NCI-H510A (cell line): ENCODE data around the gene IGSF22.

Source experiments
- DNase-seq: peaks from one replicate; lab custom pipeline; 2025; lab: John Stamatoyannopoulos, UW

IGSF22 gene

DNA sequence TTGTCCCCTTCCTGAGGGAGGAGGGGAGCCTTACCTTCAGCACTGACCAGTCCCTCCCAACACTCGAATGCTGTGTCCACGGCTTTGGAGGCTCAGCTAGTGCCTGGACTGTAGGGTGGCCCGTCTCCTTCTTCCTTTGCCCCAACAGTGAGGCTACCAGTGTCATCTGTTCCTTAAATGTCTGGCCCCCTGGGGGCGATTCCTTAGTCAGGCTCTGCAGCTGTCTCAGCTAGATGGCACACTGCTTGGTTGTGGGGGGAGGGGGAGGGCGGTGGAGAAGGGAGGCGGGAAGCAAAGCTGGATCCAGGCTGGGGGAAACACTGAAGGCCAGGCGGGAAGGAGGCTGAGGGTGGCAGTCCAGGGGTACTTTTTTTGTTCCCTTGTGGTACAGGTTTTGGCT is at the start of gene IGSF22:
Gene IGSF22 (minus strand): TSS at position 149 of the 400 bp plus-strand sequence. CDS start 1,952 bp downstream, outside the sequence.
- DNase-seq = no peak

DNA sequence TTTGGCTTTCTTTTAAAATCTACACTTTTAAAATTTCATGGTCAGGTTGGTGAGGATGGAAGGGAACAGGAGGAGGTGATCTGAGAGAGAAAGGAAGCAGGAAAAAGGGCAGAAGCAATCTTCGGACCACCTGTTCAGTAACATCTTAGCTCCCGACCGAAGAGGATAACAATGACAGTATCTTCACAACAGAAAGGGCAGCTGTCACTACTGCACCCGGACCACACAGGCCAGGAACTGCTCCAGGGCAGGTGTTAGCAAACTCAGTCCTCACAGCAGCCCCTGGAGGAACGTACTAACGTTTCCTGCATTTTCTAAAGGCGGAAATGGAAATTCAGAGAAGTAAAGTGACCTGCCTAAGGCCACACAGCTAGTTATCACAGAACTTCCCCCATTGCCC is 48.8 kb upstream of the IGSF22 start:
- DNase-seq = no peak

DNA sequence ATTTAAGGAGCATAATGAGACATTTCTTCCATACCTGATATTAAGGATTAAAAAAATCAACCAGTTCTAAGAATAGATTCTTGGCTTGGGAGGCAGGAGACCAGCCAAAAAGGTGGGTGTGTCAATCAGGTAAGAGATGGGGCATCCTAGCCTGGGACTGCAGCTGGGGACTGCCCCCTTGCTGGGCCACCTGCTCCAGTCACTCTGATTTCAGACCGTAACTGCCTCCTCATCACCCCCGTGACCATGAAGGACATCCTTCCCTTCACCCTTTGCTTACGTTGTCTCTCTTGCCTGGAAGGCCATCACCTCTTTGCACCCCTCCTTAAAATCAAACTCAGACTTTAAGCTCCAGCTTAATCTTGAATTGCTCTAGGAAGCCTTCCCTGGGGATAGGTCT is 47.7 kb upstream of the IGSF22 start:
- no peak for DNase-seq

DNA sequence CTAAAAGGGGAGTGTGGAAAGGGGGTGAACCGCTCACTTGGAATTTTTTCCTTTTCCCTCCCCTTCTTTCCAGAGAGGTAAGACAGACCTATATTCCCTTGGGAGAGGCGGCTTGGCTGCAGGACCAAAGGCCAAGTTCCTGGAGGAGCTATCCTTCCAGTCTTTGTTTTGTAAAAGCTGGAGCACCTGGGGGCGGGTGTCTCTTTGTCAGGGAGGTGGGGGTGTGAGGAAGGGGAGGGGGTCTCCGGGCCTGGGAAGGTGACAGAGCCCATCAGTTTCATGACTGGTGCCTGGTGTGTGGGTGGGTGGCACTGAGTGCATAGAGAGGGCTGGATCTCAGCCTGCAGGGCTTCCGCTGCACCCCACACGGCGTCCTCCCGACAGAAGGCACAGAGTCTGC is 47.1 kb upstream of the IGSF22 start:
- DNase-seq = no peak

DNA sequence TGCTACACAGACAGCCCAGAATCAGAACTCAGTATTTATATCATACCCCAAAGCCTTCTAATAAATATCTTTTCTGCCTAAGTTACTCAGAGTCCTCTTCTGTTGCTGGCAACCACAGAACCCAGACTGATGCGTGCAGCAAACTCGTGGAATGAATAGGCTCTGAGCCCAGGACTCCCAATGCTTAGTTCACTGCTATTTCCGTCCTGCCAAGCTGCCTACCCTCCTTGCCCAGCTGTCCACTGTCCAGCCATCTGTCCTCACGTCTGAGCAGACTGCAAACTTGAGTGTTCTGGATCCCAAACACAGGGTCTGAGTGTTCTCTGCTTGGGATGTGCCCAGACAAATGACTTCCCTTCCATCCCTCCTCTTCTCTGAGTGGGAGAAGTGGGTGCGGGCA is 46.2 kb upstream of the IGSF22 start:
- no peak for DNase-seq

DNA sequence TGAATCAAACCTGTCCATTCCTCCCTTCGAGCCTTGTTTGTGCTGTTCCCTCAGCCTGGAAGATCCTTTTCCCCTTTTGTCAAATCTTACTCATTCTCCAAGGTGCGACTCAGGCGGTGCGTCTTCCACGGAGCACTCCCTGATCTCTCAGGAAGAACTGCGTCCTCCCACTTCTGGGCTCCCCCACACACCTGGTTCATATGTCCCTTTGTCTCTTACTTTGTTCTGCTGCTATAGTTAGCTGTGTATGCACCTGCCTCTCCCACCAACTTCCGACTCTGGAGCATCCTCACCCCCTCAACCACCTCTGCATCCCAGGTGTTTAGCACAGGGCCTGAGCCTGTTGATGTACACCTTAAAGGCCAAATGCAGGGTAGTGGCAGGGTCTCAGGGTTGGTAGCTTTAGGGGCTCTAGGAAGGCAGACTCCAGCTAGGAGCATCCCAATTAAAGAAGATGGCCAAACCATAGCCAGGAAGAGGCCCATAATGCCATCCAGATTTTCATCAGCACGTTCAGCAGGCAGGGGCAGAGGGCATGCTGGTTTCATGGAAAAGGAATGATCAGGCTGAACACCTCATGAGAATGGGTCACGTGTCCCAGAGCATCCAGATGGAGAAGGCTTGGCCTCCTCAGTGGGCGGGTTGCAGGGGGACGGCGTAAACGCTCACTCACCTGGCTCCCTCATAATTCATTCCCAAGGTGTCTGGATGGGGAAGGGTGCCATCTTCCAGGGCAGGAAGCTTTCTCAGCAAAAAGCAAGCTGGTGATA is 45.5 kb upstream of the IGSF22 start:
- DNase-seq = no peak

DNA sequence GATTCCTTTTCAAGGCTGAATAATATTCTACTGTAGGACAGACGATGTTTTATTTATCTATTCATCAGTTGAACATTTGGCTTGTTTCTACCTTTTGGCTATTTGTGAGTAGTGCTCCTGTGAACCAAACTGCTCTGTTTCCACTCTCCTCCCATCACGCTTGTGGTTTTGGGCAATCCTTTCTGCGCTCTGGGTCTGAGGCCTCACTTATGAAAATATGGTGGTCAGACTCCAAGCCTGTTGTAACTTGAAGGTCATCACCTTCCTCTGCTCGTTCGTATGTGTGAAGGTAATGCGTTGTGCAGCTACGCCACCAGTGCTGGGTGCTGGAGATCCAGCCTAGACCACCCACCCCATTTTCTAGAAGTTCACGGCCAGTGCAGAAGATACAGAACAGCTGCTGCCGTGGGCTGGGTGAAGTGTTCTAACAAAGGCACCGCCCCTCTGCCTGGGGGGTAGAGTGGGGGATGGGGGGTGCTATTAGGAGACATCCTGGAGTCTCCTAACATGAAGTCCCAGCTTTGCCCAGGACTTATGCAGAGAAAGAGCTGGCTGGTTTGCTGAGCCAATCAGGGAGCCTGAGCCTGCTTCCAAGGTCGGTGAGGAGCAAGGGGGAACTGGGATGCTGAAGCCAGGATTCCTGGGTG is 44.6 kb upstream of the IGSF22 start:
- DNase-seq = no peak

DNA sequence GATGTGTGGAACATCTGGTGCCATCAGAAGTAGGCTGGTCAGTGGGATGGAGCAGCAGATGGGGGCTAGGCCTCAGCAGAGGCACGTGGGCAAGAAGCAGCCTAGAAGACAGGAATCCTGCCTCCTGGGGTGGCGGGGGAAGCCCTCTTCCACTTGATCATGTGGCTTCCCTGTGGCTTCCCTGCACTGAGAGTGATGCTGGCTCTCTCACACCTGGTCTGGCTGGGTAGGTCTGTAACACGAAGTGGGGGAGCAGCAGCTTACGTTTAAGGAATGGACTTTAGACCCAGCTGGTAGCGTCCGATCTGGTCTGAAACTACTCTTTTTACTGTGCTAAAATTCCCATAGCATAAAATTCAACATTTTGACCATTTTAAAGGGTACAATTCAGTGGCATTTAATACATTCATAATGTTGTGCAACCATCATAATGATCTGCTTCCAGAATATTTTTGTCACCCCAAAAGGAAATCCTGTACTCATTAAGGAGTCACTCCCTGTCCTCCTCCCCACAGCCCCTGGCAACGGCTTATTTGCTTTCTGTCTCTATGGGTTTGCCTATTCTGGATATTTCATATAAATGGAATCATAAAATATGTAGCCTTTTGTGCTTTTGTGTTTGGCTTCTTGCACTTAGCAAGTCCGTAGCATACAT is 43.9 kb upstream of the IGSF22 start:
- no peak for DNase-seq

DNA sequence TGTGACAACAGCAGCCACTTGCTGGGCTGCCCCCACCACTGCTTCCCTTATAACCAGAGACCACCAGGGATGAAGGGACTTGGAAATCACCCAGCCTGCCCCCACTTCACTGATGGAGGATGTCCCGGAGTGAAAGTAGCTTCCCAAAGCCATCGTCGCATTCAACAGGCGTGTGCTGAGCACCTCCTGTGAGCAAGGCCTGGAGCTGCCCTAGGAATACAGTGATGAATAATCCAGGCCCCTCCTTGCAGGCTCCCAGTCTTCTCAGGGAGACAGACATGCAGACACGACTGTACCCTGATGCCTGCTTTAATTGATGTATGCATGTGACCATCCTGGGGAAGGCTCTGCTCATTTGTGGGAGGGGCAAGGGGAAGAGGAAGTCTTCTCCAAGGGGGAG is 43.0 kb upstream of the IGSF22 start:
- no peak for DNase-seq

DNA sequence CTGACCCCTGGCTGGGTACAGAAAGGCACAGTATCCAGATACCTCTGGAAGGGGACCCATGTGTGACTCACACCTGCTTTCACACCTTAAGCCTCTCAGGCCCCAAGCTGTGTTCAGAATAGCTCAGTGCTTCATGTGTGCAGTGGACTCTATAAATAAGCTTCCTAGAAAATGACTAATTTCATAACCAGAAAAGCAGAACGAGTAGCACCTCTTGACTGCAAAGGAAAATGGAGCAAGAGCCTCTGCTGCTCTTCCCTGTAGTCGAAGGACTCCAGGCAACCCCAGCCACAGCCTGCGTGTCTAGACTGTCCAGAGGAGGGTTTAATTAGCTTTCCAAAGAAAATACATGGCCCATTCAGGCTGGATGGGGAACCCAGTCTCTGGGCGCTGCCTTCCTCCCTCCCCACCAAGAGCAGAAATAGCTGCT is 42.5 kb upstream of the IGSF22 start:
- DNase-seq = no peak

DNA sequence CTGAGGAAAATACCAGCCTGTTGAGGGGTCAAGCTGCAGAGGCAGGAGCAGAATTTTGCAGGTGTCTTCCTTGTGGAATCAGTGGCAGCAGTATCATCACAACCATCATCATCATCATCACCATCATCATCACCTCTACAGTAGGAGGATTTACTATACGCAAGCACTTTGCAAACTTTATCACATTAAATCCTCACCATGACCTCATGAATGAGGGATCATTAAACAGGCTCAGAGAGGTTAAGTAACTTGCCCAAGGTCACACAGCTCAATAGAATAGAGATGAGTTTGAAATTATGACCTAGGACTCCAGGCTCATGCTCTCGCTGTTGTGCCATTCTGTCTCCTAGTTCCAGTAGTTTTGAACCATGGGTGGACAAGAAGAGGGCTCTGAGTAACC is 40.0 kb upstream of the IGSF22 start:
- DNase-seq = no peak

DNA sequence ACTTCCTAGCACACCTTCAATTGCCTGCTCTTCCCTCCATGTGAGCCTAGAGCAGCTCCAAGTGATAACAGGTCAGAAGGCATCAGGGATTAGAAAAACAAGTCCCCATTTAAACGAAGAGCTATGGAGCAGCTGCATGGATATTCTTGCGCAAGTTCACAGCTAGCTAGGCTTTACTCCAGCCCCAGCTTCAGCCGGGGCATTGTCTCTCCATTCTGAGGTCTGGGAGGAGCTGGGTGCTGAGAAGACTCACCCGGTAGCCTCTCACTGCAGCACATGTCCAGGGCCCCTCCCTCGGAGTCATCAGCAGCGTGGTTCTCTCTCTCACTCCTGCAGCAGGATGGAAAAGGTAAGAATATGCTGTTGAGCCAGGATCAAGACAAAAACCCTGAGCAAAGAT is 39.6 kb upstream of the IGSF22 start:
- DNase-seq = no peak

DNA sequence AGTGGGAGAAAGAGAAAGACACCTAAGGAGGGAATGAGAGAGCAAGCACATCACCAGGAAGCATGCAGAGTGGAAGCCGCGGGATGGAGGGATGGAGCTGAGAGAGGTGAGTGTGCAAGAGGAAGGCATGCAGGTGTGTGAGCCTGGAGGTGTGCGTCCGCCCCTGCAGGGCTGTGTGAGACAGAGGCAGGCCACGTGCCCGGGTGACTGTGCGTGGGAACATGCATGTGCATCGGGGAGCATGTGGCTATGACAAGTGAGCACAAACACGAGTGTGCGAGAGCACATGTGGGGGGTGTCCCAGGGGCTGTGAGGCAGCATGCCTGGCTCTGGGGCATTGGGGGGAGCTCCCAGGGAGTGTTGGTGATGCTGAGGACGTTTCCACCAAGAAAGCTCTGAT is 35.8 kb upstream of the IGSF22 start:
- no peak for DNase-seq

DNA sequence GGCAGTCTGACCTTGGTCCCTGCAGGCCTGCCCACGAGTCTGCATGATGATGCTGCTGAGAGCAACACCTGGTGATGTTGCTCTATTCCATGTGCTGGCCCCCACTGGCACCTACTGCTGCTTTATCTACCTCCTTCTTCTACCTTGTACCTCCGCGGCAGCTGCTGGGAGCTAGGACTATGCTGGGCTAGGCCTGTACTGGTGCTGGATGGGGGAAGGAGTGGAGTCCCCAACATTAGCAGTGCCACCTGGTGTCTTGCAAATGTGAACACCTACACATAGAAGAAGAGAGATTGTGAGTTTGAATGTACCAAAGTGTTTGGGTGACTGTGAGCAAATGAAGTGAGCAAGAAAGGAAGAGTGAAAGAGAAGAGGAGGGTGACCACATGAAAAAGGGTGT is 35.2 kb upstream of the IGSF22 start:
- no peak for DNase-seq

DNA sequence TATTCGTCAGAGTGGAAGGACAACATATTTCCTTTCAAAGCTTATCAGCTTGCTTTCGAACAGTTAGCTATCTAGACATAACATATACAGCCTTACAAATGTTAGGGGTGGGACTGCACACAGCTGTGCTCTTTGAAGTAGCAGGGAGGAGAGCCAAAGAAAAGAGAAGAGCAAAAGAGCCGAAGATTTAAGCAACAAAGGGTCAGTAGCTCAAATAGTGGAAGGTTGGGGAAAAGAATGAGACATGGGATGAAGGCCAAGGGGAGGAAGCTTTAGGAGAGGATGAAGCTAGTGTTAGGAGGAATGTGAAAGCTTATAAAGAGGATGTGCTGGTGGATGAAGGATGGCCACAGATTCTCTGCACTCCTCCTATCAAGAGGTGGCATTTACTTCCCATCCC is 31.8 kb upstream of the IGSF22 start:
- DNase-seq = no peak

DNA sequence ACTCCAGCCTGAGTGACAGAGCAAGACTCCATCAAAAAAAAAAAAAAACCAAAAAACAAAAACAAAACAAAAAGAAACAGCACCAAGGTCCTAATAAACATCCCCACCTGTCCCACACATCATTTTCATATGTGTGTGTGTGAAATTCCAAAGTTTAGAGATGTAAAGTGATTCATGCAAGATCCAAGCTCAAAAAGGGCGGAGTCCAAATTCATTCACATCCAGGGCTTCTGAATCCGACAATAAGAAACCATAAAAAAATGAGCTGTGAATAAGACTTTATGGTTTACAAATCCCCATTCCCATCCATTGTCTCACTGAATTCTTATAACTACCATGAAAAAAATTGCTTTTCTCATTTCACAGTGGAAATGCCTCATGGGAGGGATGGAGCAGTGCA is 30.9 kb upstream of the IGSF22 start:
- no peak for DNase-seq

DNA sequence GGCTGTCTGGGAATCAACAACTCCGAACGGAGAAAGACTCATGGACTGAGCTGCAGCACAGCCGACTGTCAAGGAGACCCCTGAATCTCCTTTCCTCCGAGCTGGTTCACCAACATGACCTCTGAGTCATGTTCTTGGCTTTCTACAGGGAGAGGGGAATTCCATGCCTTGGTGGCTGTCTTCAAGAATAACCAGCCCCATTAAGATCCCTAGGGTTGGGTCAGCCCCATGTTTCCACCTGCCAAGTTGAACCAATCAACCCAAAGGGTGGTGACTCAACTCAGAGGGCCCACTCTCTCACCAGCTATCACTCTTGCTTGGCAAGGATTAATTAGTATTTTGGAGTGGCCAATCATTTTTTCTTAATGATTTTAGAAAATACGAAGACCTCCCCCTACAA is 28.3 kb upstream of the IGSF22 start:
- DNase-seq = no peak

DNA sequence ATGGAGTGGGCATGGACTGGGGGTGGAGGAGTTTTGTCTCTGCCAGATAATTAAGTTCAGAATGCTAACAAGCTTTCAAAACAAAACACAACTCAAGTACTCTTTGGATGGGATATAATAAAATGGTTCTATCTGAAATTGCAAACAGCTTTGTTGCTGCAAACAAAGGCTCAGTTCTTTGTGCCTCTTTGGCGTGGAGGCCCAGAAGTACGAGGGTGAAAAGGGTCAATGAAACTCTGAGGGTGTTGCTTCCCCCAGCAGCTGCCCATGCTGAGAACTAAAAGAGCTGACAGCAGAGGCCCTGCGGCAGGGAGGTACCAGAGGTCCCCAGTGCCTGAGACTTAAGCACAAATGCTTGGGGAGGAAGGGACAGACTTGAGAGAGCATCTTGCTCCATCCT is 26.5 kb upstream of the IGSF22 start:
- no peak for DNase-seq

DNA sequence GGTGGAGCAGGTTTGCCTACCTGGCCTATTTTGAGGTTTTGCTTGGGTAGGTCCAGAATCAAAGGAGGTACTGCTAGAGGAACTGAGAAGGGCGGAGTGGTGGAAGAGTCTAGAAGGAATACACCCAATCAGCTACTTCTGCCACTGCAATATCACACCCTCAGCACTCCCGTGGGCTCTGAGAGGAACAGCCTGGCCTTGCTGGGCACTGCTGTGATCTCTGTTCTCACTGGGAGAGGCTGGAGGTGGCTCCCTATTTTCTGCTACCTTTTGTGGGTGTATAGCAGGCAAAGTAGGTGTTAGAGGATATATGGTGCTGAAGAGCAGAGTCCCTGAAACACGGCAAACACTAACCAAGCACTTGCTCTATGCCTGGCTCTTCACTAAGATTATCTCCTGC is 25.0 kb upstream of the IGSF22 start:
- no peak for DNase-seq

DNA sequence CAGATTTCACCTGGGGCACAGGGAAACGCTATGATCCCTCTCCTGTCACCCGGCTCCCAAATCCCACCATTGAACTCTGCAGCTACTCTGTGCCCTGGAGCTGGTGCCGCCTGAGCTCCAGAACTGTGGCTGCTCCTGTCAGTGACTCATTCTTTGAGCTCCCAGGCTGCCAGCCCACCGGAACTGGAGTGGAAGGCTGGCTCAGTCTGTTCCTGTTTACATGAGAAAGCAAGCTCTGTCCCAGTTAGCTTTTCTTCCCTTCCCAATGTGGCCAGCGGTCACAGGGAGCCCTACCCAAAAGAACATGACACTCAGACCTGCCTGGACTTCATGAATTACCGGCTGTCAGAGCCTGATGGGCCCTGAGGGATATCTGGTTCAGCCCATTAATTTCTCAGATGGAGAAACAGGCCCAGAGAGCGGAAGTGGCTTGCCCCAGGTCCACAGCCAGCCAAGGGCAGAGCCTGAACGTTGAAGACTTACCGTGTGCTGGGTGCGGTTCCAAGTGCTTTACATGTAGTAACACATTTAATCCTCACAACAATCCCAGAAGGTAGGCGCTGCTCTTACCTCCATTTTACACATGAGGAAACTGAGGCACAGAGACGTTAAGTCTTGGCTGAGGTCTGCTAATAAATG is 23.8 kb upstream of the IGSF22 start:
- no peak for DNase-seq

DNA sequence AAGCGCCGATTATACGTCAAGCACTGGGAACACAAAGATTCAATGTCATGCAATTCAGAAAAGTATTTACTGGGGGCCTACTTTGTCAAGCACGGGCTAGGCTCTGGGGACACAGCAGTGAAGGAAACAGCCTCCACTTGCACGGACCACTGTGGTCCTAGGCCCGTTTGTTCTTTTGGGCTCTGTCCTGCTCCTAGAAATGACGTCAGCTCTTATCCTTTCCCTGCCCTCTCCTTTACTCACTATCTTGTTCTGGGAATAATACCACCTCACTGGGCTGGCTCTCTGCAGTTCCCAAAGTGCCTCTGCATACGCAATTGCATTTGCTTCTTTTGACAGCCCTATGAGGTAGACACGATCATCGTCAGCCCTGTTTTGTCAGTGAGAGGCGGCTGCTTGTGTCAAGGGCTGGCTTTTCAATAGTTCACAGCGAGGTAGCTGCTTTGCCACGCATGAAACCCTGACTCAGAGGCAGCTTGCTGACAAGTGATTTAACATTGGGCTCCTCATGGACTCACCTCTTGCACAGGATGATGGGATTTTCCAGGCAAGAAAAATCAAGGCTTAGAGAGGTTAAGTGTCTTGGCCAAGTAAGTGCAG is 22.9 kb upstream of the IGSF22 start:
- DNase-seq = no peak

DNA sequence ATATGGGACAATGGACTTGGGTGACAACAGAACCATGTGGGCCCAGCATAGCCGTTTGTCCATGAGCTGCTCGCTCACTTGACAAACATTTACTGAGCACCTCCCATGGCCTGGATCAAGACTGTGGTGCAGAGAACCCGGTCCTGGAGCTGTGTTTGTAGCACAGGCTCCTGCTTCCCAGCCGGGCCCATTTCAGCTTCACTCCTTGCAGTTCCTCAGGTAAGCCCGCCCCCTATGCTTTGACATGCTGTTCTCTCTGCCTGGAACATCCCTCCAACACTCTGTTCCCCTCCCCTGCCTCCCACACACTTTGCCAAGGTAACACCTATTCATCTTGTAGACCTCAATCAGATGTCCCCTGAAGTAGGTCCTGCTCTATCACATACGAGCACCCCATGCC is 19.3 kb upstream of the IGSF22 start:
- DNase-seq = no peak
